HG03135 (cell line): ENCODE measurements around the gene PHOSPHO2.

Source experiments
- ATAC-seq: cut with Tn5 transposase; IDR thresholded peaks from one replicate; pipeline ENCODE4 v1.9.1; 2021; ENCODE audit warnings: mild to moderate bottlenecking, moderate library complexity; ENCODE audit not compliant: unreplicated experiment

Gene PHOSPHO2

GRCh38 chr2:169715379-169716237 is 21.3 kb downstream of the PHOSPHO2 start:
- ATAC-seq, result no peak

GRCh38 chr2:169716238-169716886 is 22.1 kb downstream of the PHOSPHO2 start:
- ATAC-seq, result no peak

- ATAC-seq, result no peak
Measured at GRCh38 chr2:169716938-169717690, 22.8 kb downstream of the PHOSPHO2 start.

GRCh38 chr2:169717691-169718063 is 23.4 kb downstream of the PHOSPHO2 start:
- ATAC-seq, result no peak

- ATAC-seq, result no peak
Measured at GRCh38 chr2:169718930-169719504, 24.7 kb downstream of the PHOSPHO2 start.

- no peak for ATAC-seq
Measured at GRCh38 chr2:169721016-169721415, 26.7 kb downstream of the PHOSPHO2 start.

GRCh38 chr2:169727065-169727464 is 32.8 kb downstream of the PHOSPHO2 start:
- ATAC-seq, result no peak

- no peak for ATAC-seq
Measured at GRCh38 chr2:169729274-169729605, 35.0 kb downstream of the PHOSPHO2 start.

GRCh38 chr2:169732075-169732474 is 37.8 kb downstream of the PHOSPHO2 start:
- ATAC-seq, result no peak

- ATAC-seq, result no peak
Measured at GRCh38 chr2:169732583-169733358, 38.5 kb downstream of the PHOSPHO2 start.

- ATAC-seq, result no peak
Measured at GRCh38 chr2:169734169-169734847, 40.0 kb downstream of the PHOSPHO2 start.

GRCh38 chr2:169735623-169736022 is 41.4 kb downstream of the PHOSPHO2 start:
- ATAC-seq, result no peak

- ATAC-seq, result no peak
Measured at GRCh38 chr2:169736902-169737301, 42.6 kb downstream of the PHOSPHO2 start.

- ATAC-seq, result no peak
Measured at GRCh38 chr2:169738566-169739229, 44.4 kb downstream of the PHOSPHO2 start.

- no peak for ATAC-seq
Measured at GRCh38 chr2:169739351-169739750, 45.1 kb downstream of the PHOSPHO2 start.

GRCh38 chr2:169743549-169743948 is 49.3 kb downstream of the PHOSPHO2 start:
- ATAC-seq, result no peak

GRCh38 chr2:169746240-169746639 is 52.0 kb downstream of the PHOSPHO2 start:
- ATAC-seq, result no peak

GRCh38 chr2:169748319-169748718 is 54.0 kb downstream of the PHOSPHO2 start:
- no peak for ATAC-seq
